Osteocyte (in vitro differentiated cells): ENCODE results near the gene PDZRN3. TPM values are rescaled to one million over a fixed set of nuclear protein-coding genes. Genes with fewer than 3 reads are reported as not detected.

Experiments used
- DNase-seq: peaks from one replicate; pipeline ENCODE4 v3.0.0; 2021; ENCODE audit warnings: mixed read lengths; ENCODE audit not compliant: unreplicated experiment; ENCODE audit errors: extremely low spot score
- H3K27ac Mint-ChIP-seq: one replicate; pipeline ENCODE4 v1.8.0; 2021; ENCODE audit warnings: mild to moderate bottlenecking, mixed read lengths; ENCODE audit not compliant: unreplicated experiment
- H3K27me3 Mint-ChIP-seq: one replicate; pipeline ENCODE4 v1.8.0; 2021; ENCODE audit warnings: mixed read lengths; ENCODE audit not compliant: unreplicated experiment
- H3K36me3 Mint-ChIP-seq: one replicate; pipeline ENCODE4 v1.8.0; 2021; ENCODE audit warnings: mixed read lengths; ENCODE audit not compliant: unreplicated experiment
- H3K4me1 Mint-ChIP-seq: one replicate; pipeline ENCODE4 v1.8.0; 2021; ENCODE audit warnings: mixed read lengths; ENCODE audit not compliant: unreplicated experiment
- H3K4me3 Mint-ChIP-seq: one replicate; pipeline ENCODE4 v1.8.0; 2021; ENCODE audit warnings: mild to moderate bottlenecking, moderate library complexity, mixed read lengths; ENCODE audit not compliant: unreplicated experiment
- H3K9me3 Mint-ChIP-seq: one replicate; pipeline ENCODE4 v1.8.0; 2021; ENCODE audit warnings: mixed read lengths; ENCODE audit not compliant: unreplicated experiment
- CTCF ChIP-seq: fragments of 200-600 bp; sonication (generic); IDR thresholded peaks from 2 replicates; pipeline ENCODE4 v1.5.0; 2021; ENCODE audit warnings: antibody characterized with exemption, mild to moderate bottlenecking, moderate library complexity
- long read RNA-seq: library from polyadenylated mRNA; unstranded; transcript quantifications from one replicate; pipeline ENCODE4 v2.0.0, GENCODE V29; 2021
- total RNA-seq: library from RNA; stranded (reverse); gene quantifications from 2 replicates; pipeline ENCODE4 v1.2.1, GENCODE V29; 2021

The PDZRN3 gene
- 34.1 and 35.1 TPM in 2 replicates for total RNA-seq
- long read RNA-seq, full-length matches to known transcripts: 13 of 45 reads
- long read RNA-seq, partial matches to known transcripts: 14 of 45 reads
- long read RNA-seq, other reads (novel, unspliced or antisense): 18 of 45 reads

GRCh38 chr3:73624821-73625665, at the start of gene PDZRN3:
Gene PDZRN3, minus strand, starts transcription at chr3:73624941.
- H3K27ac Mint-ChIP-seq: peak within 1 kb of the TSS; percentile 81
- DNase-seq: peak; percentile 87
- H3K4me1 Mint-ChIP-seq: peaks cover 48% of the 10 kb centered on the region

GRCh38 chr3:73674280-73674679, 49.5 kb upstream of the PDZRN3 start:
- peaks cover 4% of the 10 kb centered on the region for H3K4me1 Mint-ChIP-seq
- H3K9me3 Mint-ChIP-seq: no peaks in the 10 kb centered on the region
- no peak for DNase-seq
- no peak for TF ChIP-seq CTCF
- H3K27ac Mint-ChIP-seq: no peak overlapping the region
- H3K36me3 Mint-ChIP-seq: no peaks in the 10 kb centered on the region
- H3K4me3 Mint-ChIP-seq: no peak overlapping the region
- H3K27me3 Mint-ChIP-seq: no peaks in the 10 kb centered on the region

More at GRCh38 chr3:73624821-73625665, at the start of gene PDZRN3:
- peak; percentile 8 for TF ChIP-seq CTCF
- peak within 1 kb of the TSS; percentile 87 for H3K4me3 Mint-ChIP-seq
- no peaks in the 10 kb centered on the region for H3K36me3 Mint-ChIP-seq
- no peaks in the 10 kb centered on the region for H3K27me3 Mint-ChIP-seq
- H3K9me3 Mint-ChIP-seq: no peaks in the 10 kb centered on the region

- Mint-ChIP-seq H3K36me3 (no peaks in the 10 kb centered on the region), H3K4me1 (peaks cover 18% of the 10 kb centered on the region), H3K9me3 (no peaks in the 10 kb centered on the region), H3K4me3 (no peak overlapping the region), H3K27me3 (no peaks in the 10 kb centered on the region), H3K27ac (peak overlapping the region; percentile 20)
- TF ChIP-seq CTCF: no peak
- DNase-seq: no peak
Observed at GRCh38 chr3:73669260-73669659, 44.5 kb upstream of the PDZRN3 start.

GRCh38 chr3:73668391-73668790, 43.6 kb upstream of the PDZRN3 start:
- no peak for TF ChIP-seq CTCF
- no peaks in the 10 kb centered on the region for H3K9me3 Mint-ChIP-seq
- no peak overlapping the region for H3K27ac Mint-ChIP-seq
- no peak overlapping the region for H3K4me3 Mint-ChIP-seq
- H3K4me1 Mint-ChIP-seq: peaks cover 20% of the 10 kb centered on the region
- no peak for DNase-seq
- H3K27me3 Mint-ChIP-seq: no peaks in the 10 kb centered on the region
- no peaks in the 10 kb centered on the region for H3K36me3 Mint-ChIP-seq

GRCh38 chr3:73667889-73668288, 43.1 kb upstream of the PDZRN3 start:
- Mint-ChIP-seq H3K4me1 (peaks cover 20% of the 10 kb centered on the region), H3K9me3 (no peaks in the 10 kb centered on the region), H3K27ac (no peak overlapping the region), H3K36me3 (no peaks in the 10 kb centered on the region), H3K4me3 (no peak overlapping the region), H3K27me3 (no peaks in the 10 kb centered on the region)
- DNase-seq: no peak
- no peak for TF ChIP-seq CTCF
